ENCODE measurements around the gene PTPRD.

GRCh38 chr9:10254338-10254737 lies 358.5 kb downstream of the PTPRD start:
- TF ChIP-seq, protein P1, sequence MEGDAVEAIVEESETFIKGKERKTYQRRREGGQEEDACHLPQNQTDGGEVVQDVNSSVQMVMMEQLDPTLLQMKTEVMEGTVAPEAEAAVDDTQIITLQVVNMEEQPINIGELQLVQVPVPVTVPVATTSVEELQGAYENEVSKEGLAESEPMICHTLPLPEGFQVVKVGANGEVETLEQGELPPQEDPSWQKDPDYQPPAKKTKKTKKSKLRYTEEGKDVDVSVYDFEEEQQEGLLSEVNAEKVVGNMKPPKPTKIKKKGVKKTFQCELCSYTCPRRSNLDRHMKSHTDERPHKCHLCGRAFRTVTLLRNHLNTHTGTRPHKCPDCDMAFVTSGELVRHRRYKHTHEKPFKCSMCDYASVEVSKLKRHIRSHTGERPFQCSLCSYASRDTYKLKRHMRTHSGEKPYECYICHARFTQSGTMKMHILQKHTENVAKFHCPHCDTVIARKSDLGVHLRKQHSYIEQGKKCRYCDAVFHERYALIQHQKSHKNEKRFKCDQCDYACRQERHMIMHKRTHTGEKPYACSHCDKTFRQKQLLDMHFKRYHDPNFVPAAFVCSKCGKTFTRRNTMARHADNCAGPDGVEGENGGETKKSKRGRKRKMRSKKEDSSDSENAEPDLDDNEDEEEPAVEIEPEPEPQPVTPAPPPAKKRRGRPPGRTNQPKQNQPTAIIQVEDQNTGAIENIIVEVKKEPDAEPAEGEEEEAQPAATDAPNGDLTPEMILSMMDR (conservative IDR thresholded peaks at IDR 0.05; ENCODE audit: low read length) = no peak
- TF ChIP-seq EZH2phosphoT487 (IDR thresholded peaks at IDR 0.05; ENCODE audit: borderline replicate concordance) = no peak

Data from Loucy (cell line).